Breast epithelium (tissue), 3 donors: ENCODE measurements around the gene ZSWIM1.

Experiments
- POLR2A ChIP-seq: fragments of 450-650 bp; IDR thresholded peaks from one replicate; pipeline ENCODE4 v1.6.1; 2016; ENCODE audit warnings: antibody characterized with exemption, mild to moderate bottlenecking, moderate library complexity
- POLR2AphosphoS5 ChIP-seq, 3 donors: sonication (generic); formaldehyde crosslinking; IDR thresholded peaks; one replicate each; pipeline ENCODE4 v1.6.1; 2017; ENCODE audit warnings: antibody characterized with exemption in 3 of 3
- TF ChIP-seq, protein P1 (sequence below), 3 donors: fragments of 450-650 bp; IDR thresholded peaks; one replicate each; pipeline ENCODE4 v1.5.1; 2016 to 2017; ENCODE audit warnings: antibody characterized with exemption in 3 of 3, mild to moderate bottlenecking in 3 of 3, moderate library complexity in 3 of 3

DNA sequence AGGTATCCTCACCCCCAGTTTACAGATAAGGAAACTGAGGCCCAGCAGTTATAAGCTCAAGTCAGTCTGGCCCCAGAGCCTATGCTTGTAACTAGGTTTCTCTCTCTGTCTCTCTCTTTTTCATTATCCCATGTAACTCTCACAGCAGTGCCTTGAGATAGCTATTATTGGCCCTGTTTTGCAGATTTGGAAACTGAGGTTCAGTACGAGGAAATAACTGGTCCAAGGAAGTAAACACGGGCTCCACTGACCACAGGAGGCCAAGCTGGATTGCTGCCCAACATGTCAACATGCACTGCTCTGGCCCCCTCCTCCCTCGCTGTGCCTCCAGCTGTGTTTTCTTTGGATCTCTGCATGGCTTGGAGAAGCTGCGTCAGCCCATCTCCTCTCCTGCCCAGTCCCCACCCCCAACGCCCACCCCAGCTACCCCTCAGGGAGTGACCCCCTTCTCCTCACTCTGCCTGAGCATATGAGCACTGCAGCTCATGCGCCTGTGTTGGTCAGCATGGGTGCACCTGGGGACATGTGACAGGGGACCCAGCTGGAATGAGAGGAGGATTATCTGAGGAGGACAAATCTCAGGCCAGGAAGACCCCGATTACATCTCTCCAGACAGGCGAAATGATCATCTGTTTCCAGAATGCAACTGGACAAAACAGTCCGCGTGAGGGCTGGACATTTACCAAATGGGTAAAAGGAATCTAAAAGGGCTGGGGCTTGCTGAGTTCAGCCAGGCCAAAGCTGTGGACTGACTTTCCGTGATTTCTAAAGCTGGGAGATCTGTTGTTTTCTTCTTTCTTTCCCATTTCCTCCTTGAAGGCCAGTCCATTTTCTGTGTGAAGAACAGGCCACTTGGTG is 38.7 kb downstream of the ZSWIM1 start:
- TF ChIP-seq, protein P1, sequence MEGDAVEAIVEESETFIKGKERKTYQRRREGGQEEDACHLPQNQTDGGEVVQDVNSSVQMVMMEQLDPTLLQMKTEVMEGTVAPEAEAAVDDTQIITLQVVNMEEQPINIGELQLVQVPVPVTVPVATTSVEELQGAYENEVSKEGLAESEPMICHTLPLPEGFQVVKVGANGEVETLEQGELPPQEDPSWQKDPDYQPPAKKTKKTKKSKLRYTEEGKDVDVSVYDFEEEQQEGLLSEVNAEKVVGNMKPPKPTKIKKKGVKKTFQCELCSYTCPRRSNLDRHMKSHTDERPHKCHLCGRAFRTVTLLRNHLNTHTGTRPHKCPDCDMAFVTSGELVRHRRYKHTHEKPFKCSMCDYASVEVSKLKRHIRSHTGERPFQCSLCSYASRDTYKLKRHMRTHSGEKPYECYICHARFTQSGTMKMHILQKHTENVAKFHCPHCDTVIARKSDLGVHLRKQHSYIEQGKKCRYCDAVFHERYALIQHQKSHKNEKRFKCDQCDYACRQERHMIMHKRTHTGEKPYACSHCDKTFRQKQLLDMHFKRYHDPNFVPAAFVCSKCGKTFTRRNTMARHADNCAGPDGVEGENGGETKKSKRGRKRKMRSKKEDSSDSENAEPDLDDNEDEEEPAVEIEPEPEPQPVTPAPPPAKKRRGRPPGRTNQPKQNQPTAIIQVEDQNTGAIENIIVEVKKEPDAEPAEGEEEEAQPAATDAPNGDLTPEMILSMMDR (IDR thresholded peaks at IDR 0.05): no peak
- no peak for TF ChIP-seq POLR2AphosphoS5 (IDR thresholded peaks at IDR 0.05)
- TF ChIP-seq POLR2A: no peak
